LNCaP clone FGC (cell line): ENCODE results near the gene SOD2.

Experiments
- DNase-seq: peaks from one replicate; pipeline ENCODE4 v3.0.0-alpha.2; 2011; ENCODE audit warnings: low read depth
- H3K4me3 ChIP-seq: 2 replicates; pipeline ENCODE4 v1.5.1; 2011; ENCODE audit warnings: mild to moderate bottlenecking, low read depth, low read length, control low read depth
- TF ChIP-seq, protein P1 (sequence below): IDR thresholded peaks from 2 replicates; pipeline ENCODE4 v1.5.1; 2012; ENCODE audit warnings: mild to moderate bottlenecking; ENCODE audit not compliant: control insufficient read depth, insufficient read depth; ENCODE audit errors: extremely low read depth

SOD2 gene

DNA sequence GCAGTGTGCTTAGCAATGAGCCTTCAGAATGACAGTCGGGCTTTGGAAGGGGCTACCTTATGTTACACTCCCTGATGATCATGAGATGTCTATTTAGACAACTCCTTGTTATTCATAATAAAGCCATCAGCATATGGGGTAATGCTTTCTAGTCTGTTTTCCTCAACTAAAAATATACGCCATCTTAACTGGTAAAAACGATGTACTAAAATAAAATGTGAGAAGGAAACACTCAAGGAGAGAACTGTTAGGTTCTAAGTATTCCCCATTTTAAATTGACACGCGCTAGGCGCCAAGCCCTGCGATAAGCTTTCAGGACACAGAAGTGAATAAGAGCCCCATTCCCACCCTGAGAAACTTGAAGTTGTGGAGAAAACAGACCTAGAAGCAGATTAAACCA, 43.6 kb downstream of the SOD2 start:
- DNase-seq = no peak
- no peak overlapping the region for H3K4me3 ChIP-seq
- TF ChIP-seq, protein P1, sequence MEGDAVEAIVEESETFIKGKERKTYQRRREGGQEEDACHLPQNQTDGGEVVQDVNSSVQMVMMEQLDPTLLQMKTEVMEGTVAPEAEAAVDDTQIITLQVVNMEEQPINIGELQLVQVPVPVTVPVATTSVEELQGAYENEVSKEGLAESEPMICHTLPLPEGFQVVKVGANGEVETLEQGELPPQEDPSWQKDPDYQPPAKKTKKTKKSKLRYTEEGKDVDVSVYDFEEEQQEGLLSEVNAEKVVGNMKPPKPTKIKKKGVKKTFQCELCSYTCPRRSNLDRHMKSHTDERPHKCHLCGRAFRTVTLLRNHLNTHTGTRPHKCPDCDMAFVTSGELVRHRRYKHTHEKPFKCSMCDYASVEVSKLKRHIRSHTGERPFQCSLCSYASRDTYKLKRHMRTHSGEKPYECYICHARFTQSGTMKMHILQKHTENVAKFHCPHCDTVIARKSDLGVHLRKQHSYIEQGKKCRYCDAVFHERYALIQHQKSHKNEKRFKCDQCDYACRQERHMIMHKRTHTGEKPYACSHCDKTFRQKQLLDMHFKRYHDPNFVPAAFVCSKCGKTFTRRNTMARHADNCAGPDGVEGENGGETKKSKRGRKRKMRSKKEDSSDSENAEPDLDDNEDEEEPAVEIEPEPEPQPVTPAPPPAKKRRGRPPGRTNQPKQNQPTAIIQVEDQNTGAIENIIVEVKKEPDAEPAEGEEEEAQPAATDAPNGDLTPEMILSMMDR = no peak

DNA sequence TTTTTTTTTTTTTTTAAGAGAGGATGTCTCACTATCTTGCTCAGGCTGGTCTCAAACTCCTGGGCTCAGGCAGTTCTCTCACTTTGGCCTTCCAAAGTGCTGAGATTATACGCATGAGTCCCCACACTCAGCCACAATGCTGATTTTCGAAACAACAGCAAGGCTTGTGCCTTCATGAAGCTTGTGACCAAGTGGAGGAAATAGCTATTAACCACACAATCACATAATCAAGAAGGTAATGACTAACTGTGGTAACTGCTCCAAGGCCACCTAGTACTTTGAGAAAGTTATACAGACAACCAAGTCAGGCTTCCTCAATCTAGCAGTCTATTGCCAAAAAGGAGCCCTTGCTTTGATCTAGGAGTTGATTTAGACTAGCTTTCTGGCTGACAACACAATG, 46.3 kb downstream of the SOD2 start:
- DNase-seq = no peak
- no peak overlapping the region for H3K4me3 ChIP-seq
- TF ChIP-seq, protein P1 = no peak

DNA sequence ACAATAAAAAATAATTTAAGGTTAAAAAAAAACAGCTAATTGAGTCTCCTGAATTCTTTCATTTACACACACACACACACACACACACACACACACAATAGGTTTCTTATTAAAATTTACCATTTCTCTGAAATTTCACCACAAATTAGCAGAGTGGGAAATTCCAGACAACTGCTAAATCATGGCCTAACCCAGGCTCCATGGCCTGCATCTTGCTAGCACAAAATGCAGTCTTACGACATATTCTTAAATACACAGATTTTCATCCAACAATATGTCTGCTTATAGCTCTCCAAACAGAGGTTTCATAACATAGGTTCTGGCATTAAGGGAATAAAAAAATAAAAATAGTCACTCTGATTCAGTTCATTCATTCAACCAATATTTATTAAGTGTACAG, 46.9 kb downstream of the SOD2 start:
- no peak overlapping the region for H3K4me3 ChIP-seq
- no peak for DNase-seq
- TF ChIP-seq, protein P1 = no peak

DNA sequence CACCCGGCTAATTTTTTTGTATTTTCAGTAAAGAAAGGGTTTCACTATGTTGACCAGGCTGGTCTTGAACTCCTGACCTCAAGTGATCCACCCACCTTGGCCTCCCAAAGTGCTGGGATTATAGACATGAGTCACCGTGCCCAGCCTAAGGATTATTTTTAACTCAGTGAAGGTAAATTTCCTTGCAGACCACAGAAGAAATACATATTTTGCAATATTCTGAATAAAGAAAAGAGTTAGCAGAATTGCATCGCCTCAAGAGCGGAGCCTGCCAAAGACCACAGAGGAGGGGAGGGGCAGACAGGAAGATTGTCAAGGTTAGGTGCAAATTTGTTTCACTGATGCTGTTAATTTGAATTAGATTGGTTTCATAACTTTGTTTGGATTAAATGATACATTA, 47.4 kb downstream of the SOD2 start:
- DNase-seq = no peak
- TF ChIP-seq, protein P1 = no peak
- H3K4me3 ChIP-seq = no peak overlapping the region
